ENCODE measurements around the gene CAMK2G.

Gene CAMK2G

DNA sequence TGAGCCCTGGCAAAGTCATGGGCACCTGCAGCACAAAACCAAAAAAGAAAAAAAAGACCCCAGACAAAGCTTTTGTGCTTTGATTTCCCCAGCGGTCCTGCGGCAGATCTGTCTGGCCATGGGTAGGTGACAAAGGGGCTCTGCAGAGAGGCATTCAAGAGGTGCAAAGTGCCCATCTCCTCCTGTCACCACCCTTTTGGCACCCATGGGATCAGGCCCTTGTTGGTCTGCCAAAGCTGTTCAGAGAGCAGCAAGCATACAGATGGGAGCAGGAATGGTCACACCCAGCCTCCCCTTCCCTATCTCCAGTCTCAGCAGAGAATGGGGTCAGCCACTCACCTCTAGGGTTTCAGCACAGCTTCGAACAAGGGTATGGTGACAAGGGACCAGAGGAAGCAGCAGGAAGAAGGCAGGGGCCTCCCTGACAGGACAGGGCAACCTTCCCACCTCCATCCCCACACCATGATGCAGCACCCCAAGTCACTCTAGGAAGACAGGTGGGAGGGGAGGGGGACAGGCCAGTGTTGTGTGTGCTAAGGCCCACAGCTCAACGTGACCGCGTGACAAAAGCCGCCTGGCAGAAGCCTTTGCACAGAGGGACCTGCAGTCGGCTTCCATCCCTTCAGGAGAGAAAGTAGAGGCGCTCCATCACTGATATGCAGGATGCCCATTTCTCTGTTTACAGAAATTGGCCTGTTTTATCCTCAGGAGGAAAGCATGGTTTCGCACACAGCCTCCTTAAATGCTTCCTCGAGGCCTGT, 6.3 kb downstream of the CAMK2G start:
- Histone ChIP-seq H3K36me3 (ENCODE audit: control insufficient read depth, insufficient read depth, low read length) (peaks cover 70% of the 10 kb centered on the region), H3K27ac (ENCODE audit: low read depth, low read length) (no peak overlapping the region), H3K9me3 (ENCODE audit: control insufficient read depth, insufficient read depth, low read depth, low read length) (no peaks in the 10 kb centered on the region), H3K4me1 (ENCODE audit: control insufficient read depth, insufficient read depth, low read length) (peaks cover 9% of the 10 kb centered on the region), H3K4me3 (ENCODE audit: low read depth, low read length) (no peak overlapping the region), H3K27me3 (ENCODE audit: control insufficient read depth, insufficient read depth, low read length) (no peaks in the 10 kb centered on the region), H3K9ac (ENCODE audit: low read length) (no peak overlapping the region)

DNA sequence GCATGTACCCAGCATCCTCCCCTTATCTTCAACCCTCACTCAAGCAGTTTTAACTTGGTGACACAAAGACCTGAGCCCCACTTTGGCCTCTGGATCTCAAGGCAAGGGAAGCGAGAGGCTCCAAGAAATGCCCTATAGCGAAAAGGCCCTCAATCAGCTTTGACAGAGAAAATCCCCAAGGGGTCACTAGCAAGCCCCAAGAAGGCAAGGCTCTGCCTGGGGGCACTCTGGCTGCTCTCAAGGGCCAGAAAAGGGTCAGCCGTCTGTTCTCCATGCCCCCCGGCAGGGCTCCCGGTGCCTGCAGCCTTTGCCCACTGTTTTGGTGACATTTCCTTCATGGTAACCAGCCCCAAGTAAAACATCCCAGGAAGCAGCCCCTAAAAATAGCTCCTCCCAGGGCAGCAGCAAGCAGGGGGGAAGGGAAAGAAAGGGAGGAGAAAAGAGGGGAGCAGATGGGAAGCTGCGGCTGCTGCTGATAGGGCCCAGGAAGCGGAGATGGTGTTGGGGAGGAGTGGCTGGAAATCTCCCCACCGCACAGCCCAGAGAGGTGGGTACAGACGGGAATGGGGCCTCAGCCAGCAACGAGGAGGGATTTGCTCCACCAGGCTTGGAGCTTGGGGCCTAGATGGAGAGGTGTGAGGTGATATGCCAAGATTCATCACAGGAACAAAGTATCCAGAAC, 7.1 kb downstream of the CAMK2G start:
- no peak overlapping the region for H3K9ac ChIP-seq (ENCODE audit: low read length)
- peaks cover 72% of the 10 kb centered on the region for H3K36me3 ChIP-seq (ENCODE audit: control insufficient read depth, insufficient read depth, low read length)
- H3K4me1 ChIP-seq (ENCODE audit: control insufficient read depth, insufficient read depth, low read length), result peaks cover 7% of the 10 kb centered on the region
- no peak overlapping the region for H3K27ac ChIP-seq (ENCODE audit: low read depth, low read length)
- no peaks in the 10 kb centered on the region for H3K27me3 ChIP-seq (ENCODE audit: control insufficient read depth, insufficient read depth, low read length)
- H3K4me3 ChIP-seq (ENCODE audit: low read depth, low read length), result no peak overlapping the region
- H3K9me3 ChIP-seq (ENCODE audit: control insufficient read depth, insufficient read depth, low read depth, low read length), result no peaks in the 10 kb centered on the region

DNA sequence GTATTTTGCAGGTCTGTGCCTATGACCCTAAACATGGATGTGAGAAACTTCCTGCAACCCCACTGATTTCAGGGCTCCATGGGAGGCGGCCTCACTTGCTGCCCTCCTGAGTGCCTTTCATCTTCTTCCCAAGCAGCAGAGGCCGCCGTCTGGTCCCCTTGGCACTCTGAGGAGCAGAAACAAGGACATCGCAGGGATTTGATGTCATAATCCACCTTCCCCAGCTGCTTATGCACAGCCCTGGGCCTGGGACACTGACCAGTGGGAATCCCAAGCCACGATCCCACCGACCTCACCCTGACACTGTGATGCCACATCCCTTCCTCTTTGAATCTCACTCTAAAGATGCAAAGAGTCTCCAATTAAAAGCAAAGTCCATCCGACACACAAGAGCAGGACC, 7.7 kb downstream of the CAMK2G start:
- Histone ChIP-seq H3K27ac (ENCODE audit: low read depth, low read length) (no peak overlapping the region), H3K4me3 (ENCODE audit: low read depth, low read length) (no peak overlapping the region), H3K9me3 (ENCODE audit: control insufficient read depth, insufficient read depth, low read depth, low read length) (no peaks in the 10 kb centered on the region), H3K36me3 (ENCODE audit: control insufficient read depth, insufficient read depth, low read length) (peaks cover 66% of the 10 kb centered on the region), H3K4me1 (ENCODE audit: control insufficient read depth, insufficient read depth, low read length) (peaks cover 7% of the 10 kb centered on the region), H3K9ac (ENCODE audit: low read length) (no peak overlapping the region), H3K27me3 (ENCODE audit: control insufficient read depth, insufficient read depth, low read length) (no peaks in the 10 kb centered on the region)

DNA sequence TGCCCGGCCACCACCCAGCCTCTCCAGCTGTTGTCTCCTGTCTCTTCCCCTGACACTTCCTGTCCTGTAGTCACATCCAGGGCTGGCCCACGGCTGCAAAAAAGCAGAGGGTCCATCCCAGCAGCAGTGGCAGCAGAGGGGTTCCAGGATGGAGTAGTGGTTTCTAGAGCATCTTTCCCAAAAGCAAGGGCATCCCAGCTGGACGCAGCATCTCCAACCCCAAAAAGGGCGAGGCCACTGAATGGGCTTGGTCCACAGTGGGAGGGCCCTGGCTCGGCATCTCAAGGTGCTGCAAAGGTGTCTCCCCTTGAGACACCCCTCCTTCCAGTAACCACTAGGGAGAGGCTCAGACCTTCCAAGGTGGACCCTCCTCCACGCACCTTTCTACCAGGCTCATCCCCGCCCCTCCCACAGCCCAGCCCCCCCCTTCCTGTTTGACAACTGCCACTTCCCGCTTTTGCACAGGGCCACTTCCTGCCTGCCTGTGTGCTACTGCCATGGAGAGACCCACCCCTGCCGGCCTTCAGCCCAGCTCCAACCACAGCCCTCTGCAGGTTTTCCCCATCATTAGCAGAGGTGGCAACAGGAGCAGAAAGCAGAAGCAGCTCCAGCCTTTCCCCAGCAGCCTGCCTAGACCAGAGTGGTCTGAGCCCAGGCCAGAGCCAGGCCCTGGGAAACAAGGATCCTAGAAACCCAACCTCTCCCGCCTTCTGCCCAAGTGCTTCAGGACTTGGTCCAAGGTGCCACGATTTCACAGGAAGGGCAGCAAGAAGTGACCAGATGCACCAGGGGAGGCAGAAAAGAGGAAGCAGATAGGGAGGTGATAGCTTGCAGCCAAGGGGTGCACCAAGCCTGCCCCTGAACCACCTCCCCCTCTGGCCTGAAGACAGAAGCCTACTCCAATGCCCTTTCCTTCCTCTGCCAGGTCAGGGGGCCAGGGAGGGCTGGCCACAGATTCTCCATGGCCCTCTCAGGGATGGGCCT, 8.6 kb downstream of the CAMK2G start:
- Histone ChIP-seq H3K9ac (ENCODE audit: low read length) (no peak overlapping the region), H3K4me3 (ENCODE audit: low read depth, low read length) (no peak overlapping the region), H3K27ac (ENCODE audit: low read depth, low read length) (no peak overlapping the region), H3K9me3 (ENCODE audit: control insufficient read depth, insufficient read depth, low read depth, low read length) (no peaks in the 10 kb centered on the region), H3K36me3 (ENCODE audit: control insufficient read depth, insufficient read depth, low read length) (peaks cover 62% of the 10 kb centered on the region), H3K27me3 (ENCODE audit: control insufficient read depth, insufficient read depth, low read length) (no peaks in the 10 kb centered on the region), H3K4me1 (ENCODE audit: control insufficient read depth, insufficient read depth, low read length) (peaks cover 7% of the 10 kb centered on the region)

DNA sequence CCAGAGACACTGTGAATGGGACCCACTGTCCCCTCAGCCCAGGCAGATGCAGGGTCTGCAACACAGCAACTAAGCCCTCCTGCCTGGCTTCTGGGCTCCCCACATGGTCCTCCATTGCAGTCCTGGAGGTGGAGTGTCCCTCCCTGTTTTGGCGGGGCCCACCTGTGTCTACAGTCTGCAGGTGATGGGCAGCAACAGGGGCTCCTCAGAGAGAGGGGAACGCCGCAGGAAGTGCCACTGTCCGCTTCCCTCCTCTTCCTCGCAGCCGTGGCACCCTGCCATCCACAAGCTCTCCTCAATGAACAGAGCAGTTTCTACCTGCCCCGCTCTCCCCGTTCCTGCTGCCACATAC, 9.3 kb downstream of the CAMK2G start:
- H3K27me3 ChIP-seq (ENCODE audit: control insufficient read depth, insufficient read depth, low read length), result no peaks in the 10 kb centered on the region
- H3K4me1 ChIP-seq (ENCODE audit: control insufficient read depth, insufficient read depth, low read length), result peaks cover 7% of the 10 kb centered on the region
- no peak overlapping the region for H3K4me3 ChIP-seq (ENCODE audit: low read depth, low read length)
- H3K36me3 ChIP-seq (ENCODE audit: control insufficient read depth, insufficient read depth, low read length), result peaks cover 62% of the 10 kb centered on the region
- H3K9me3 ChIP-seq (ENCODE audit: control insufficient read depth, insufficient read depth, low read depth, low read length), result no peaks in the 10 kb centered on the region
- H3K9ac ChIP-seq (ENCODE audit: low read length), result no peak overlapping the region
- H3K27ac ChIP-seq (ENCODE audit: low read depth, low read length), result no peak overlapping the region

DNA sequence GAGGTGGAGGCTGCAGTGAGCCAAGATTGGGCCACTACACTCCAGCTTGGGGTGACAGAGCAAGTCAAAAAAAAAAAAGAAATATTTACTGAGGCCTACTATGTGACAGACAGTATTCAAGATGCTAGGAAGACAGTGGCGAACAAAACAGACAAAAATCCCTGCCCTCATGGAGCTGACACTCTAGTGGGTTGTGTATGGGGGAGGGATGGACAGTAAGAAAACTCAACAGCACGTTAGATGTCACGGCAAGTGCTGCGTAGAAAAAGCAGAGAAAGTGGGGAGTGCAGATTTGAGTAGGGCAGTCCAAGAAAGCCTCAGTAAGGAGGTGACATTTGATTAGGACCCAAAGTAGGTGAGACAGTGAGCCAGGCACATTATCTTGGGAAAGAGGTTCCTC, 10.1 kb downstream of the CAMK2G start:
- Histone ChIP-seq H3K27ac (ENCODE audit: low read depth, low read length) (no peak overlapping the region), H3K36me3 (ENCODE audit: control insufficient read depth, insufficient read depth, low read length) (peaks cover 66% of the 10 kb centered on the region), H3K9me3 (ENCODE audit: control insufficient read depth, insufficient read depth, low read depth, low read length) (no peaks in the 10 kb centered on the region)

DNA sequence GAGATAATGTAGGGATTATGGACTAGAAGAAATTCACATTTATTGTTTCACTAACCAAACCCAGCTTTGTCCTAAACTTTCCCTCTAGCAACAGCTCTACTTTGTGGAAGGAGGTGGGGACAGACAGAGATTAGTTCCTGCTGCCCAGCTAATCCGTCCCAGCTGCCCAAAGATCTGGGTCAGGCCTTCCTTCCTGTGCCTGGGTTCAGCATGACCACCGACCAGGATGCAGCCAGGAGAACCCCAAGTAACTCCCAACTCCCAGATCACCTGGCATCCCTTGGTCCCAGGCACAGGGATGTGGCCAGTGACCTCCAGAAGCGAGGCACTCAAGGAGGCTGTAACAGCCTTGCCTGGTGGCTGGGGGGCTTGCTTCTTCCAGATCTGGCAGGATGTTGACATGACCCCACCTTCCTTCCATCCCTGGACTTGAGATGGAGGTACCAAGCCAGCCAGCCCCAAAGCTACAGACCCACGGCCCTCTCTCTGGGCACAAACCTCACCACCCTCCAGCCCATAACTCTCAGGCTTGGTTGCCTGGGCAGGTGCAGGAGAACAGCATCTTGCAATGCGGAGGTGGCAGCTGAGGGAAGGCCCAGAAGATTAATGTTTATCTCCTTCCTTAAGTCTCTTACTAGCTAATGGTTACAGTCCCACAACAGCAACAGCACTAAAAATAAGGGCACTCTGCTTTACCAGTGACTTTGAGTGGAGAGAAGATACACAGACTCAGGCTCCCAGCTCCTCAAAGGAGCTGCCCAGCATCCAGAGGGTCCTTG, 11.1 kb downstream of the CAMK2G start:
- Histone ChIP-seq H3K4me3 (ENCODE audit: low read depth, low read length) (no peak overlapping the region), H3K9me3 (ENCODE audit: control insufficient read depth, insufficient read depth, low read depth, low read length) (no peaks in the 10 kb centered on the region), H3K27ac (ENCODE audit: low read depth, low read length) (no peak overlapping the region), H3K9ac (ENCODE audit: low read length) (no peak overlapping the region), H3K27me3 (ENCODE audit: control insufficient read depth, insufficient read depth, low read length) (no peaks in the 10 kb centered on the region), H3K36me3 (ENCODE audit: control insufficient read depth, insufficient read depth, low read length) (peaks cover 64% of the 10 kb centered on the region), H3K4me1 (ENCODE audit: control insufficient read depth, insufficient read depth, low read length) (peaks cover 7% of the 10 kb centered on the region)

More for the DNA sequence above, 10.1 kb downstream of the CAMK2G start:
- Histone ChIP-seq H3K9ac (ENCODE audit: low read length) (no peak overlapping the region), H3K4me1 (ENCODE audit: control insufficient read depth, insufficient read depth, low read length) (peaks cover 7% of the 10 kb centered on the region), H3K4me3 (ENCODE audit: low read depth, low read length) (no peak overlapping the region), H3K27me3 (ENCODE audit: control insufficient read depth, insufficient read depth, low read length) (no peaks in the 10 kb centered on the region)

DNA sequence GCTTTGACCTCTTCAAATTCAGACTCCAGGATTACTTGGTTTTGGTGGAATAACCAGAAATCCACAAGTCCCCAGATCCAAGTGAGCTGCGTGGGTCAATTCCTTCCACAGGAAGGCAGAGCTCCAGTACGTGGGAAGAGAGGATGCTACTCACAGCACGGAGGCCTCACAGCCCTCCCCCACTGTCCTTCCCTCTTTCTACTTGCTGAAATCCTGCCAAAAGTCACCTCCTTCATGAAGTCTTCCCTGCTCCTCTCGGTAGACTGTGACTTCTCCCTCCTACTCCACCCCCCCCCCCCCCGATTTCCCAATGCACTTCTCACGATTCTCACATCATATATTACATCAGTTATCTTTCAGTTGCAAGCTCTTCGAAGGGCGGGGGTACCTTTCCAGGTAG, 12.3 kb downstream of the CAMK2G start:
- Histone ChIP-seq H3K27me3 (ENCODE audit: control insufficient read depth, insufficient read depth, low read length) (no peaks in the 10 kb centered on the region), H3K36me3 (ENCODE audit: control insufficient read depth, insufficient read depth, low read length) (peaks cover 59% of the 10 kb centered on the region), H3K4me1 (ENCODE audit: control insufficient read depth, insufficient read depth, low read length) (peaks cover 4% of the 10 kb centered on the region), H3K4me3 (ENCODE audit: low read depth, low read length) (no peak overlapping the region), H3K9ac (ENCODE audit: low read length) (no peak overlapping the region), H3K9me3 (ENCODE audit: control insufficient read depth, insufficient read depth, low read depth, low read length) (no peaks in the 10 kb centered on the region), H3K27ac (ENCODE audit: low read depth, low read length) (no peak overlapping the region)

DNA sequence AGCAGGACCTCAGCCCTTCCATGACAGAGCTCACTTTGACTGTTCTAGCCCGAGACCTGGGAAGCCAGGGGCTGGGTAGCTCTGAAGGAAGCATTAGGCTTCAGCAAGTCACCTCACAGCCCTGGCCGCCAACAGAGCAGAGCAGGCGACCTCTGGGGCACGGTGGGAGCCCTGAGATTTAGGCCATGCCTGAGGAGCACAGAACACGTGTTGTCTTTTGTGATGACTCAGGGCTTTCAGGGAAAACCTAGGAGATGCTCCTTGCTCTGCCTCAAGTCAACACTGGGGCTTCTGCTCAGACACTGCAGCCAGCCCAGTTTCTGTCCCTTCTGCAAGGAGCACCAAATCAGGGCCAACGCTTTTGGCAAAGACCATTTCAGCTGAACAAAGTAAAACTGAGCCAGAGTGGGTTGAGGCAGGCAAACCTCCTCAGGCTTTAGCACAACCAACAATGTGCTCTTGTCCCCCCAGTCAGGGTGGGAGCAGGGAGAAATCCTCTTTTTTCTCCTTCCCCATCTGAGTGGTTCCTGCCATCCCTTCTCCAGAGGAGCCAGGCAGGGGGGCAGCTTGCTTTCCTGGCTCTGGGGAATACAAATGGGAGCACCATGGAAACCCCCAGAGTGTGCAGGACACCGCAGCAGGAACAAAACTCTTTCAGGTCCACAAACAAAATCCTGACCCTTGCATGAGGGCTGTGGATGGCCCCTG, 14.4 kb downstream of the CAMK2G start:
- no peak overlapping the region for H3K27ac ChIP-seq (ENCODE audit: low read depth, low read length)
- H3K27me3 ChIP-seq (ENCODE audit: control insufficient read depth, insufficient read depth, low read length), result no peaks in the 10 kb centered on the region
- peaks cover 56% of the 10 kb centered on the region for H3K36me3 ChIP-seq (ENCODE audit: control insufficient read depth, insufficient read depth, low read length)
- H3K4me3 ChIP-seq (ENCODE audit: low read depth, low read length), result no peak overlapping the region
- no peak overlapping the region for H3K9ac ChIP-seq (ENCODE audit: low read length)
- H3K4me1 ChIP-seq (ENCODE audit: control insufficient read depth, insufficient read depth, low read length), result no peaks in the 10 kb centered on the region
- no peaks in the 10 kb centered on the region for H3K9me3 ChIP-seq (ENCODE audit: control insufficient read depth, insufficient read depth, low read depth, low read length)

DNA sequence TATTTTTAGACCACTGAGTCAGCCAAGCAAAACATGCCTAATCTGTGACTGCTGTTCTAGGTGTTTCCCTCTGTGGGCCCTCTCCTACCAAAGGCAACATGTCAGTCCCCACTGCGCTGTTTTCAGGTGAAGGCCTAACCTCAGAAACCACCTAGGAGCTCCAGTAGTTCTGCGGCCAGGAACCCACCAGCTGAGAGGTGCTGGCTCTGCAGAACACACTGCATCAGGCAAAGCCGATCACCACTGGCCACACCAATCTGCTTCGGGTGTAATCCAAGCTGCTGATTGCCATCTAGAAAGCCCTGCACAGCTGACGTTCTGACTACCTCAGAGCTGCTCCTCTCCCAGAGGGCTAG, 14.9 kb downstream of the CAMK2G start:
- no peak overlapping the region for H3K27ac ChIP-seq (ENCODE audit: low read depth, low read length)
- no peak overlapping the region for H3K9ac ChIP-seq (ENCODE audit: low read length)
- peaks cover 57% of the 10 kb centered on the region for H3K36me3 ChIP-seq (ENCODE audit: control insufficient read depth, insufficient read depth, low read length)
- H3K9me3 ChIP-seq (ENCODE audit: control insufficient read depth, insufficient read depth, low read depth, low read length), result no peaks in the 10 kb centered on the region
- no peak overlapping the region for H3K4me3 ChIP-seq (ENCODE audit: low read depth, low read length)
- H3K4me1 ChIP-seq (ENCODE audit: control insufficient read depth, insufficient read depth, low read length), result no peaks in the 10 kb centered on the region
- no peaks in the 10 kb centered on the region for H3K27me3 ChIP-seq (ENCODE audit: control insufficient read depth, insufficient read depth, low read length)
